ENCODE measurements around the gene LPIN3. TPM values are rescaled to one million over a fixed set of nuclear protein-coding genes. Genes with fewer than 3 reads are reported as not detected.

Gene LPIN3
- total RNA-seq, 4 donors from 2014 or later = 7.4 to 30.5 (median 10.2) TPM

DNA sequence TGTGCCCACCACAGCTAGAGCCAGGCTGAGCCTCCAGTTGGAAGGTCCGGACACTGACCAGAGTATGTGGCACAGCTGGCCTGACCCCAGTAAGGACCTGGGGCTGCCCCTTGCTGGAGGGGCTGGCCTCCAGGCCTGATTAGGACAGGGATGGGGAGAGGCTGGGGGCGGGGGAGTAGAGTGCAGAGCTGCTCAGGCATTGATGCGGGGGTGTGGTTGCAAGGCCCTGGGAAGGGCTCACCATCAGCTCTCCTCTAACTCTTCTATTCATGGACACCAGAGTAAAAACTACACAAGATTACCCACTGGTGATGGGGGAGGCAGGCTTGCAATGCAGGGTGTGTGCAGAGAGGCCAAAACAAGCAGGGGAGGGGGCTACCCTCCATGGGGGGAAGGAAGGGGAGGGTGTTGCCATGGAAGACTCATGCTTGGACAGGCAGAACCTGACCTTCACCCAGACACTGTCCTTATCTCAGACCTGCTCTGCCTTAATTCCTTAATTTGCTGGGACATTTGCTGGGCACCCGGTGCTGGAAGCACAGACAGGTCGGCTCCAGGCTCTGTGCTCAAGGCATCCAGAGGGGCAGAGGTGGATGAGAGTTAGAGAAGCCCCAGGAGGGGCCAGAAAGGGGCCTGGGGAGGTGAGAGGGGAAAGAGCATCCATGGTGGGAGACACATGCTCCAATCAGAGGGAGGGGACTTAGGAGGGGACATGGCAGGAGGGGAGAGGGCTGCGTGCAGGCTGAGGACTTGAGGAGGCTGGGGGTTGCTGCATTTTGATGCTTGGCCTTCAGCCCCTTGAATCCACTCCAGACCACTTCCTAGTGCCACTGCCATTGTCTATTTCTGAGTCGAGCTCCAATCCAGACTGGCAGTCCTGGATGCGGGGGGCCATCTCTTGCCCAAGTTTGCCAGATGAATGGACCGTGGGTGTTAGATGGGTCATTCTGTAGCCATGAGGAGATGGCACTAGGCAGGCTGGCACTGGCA lies 33.6 kb downstream of the LPIN3 start:
- no peaks in the 10 kb centered on the region for H3K9me3 ChIP-seq
- no peak overlapping the region for H3K4me3 ChIP-seq
- H3K27ac ChIP-seq = no peak overlapping the region
- no peaks in the 10 kb centered on the region for H3K27me3 ChIP-seq
- no peaks in the 10 kb centered on the region for H3K36me3 ChIP-seq
- no peaks in the 10 kb centered on the region for H3K4me1 ChIP-seq
- no peak for TF ChIP-seq POLR2A (IDR thresholded peaks at IDR 0.05)
- TF ChIP-seq, protein P1, sequence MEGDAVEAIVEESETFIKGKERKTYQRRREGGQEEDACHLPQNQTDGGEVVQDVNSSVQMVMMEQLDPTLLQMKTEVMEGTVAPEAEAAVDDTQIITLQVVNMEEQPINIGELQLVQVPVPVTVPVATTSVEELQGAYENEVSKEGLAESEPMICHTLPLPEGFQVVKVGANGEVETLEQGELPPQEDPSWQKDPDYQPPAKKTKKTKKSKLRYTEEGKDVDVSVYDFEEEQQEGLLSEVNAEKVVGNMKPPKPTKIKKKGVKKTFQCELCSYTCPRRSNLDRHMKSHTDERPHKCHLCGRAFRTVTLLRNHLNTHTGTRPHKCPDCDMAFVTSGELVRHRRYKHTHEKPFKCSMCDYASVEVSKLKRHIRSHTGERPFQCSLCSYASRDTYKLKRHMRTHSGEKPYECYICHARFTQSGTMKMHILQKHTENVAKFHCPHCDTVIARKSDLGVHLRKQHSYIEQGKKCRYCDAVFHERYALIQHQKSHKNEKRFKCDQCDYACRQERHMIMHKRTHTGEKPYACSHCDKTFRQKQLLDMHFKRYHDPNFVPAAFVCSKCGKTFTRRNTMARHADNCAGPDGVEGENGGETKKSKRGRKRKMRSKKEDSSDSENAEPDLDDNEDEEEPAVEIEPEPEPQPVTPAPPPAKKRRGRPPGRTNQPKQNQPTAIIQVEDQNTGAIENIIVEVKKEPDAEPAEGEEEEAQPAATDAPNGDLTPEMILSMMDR (IDR thresholded peaks at IDR 0.05) = no peak
- DNase-seq = no peak
- intact Hi-C loops (cut with DNase I; ENCODE audit: low total_unique reads) = no loop called here

DNA sequence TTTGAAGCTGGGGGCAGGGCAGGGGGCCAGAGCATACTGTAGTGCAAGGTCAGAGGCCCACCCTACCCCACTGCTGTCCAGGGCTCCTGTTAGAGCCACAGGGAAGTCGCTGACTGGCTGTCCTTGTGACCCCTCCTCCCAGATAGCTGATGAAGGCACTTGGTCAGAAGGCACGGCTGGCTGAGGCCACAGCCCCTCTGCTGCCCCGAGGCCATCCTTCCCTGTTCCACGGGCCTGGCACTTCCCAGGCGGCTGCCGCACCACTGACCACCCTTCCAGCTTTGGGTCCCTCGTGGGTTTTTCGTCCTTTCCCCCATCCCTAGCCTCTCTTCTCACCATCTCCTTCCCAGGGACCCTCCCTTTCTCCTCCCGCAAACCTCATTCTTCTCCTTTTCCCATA lies 35.2 kb downstream of the LPIN3 start:
- intact Hi-C loops (cut with DNase I; ENCODE audit: low total_unique reads) = no loop called here
- H3K4me1 ChIP-seq = no peaks in the 10 kb centered on the region
- H3K9me3 ChIP-seq = no peaks in the 10 kb centered on the region
- H3K36me3 ChIP-seq = no peaks in the 10 kb centered on the region
- TF ChIP-seq, protein P1 (IDR thresholded peaks at IDR 0.05) = no peak
- TF ChIP-seq POLR2A (IDR thresholded peaks at IDR 0.05) = no peak
- no peaks in the 10 kb centered on the region for H3K27me3 ChIP-seq
- H3K27ac ChIP-seq = no peak overlapping the region
- no peak overlapping the region for H3K4me3 ChIP-seq
- no peak for DNase-seq

DNA sequence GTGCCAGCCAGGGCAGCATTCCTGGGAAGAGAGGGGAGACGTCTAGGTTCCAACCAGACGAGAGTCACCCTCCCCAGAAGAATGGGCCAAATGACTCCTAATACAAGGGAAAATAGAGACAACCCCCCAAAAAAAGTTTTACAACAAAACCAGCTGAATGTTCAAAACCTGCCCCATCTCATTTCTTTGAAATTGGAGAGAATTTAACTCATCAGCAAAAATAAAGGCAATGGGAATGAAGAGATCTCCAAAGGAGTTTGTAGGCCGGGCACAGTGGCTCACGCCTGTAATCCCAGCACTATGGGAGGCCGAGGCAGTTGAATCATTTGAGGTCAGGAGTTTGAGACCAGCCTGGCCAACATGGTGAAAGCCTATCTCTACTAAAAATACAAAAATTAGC lies 35.7 kb downstream of the LPIN3 start:
- H3K27ac ChIP-seq = no peak overlapping the region
- no peak overlapping the region for H3K4me3 ChIP-seq
- no peaks in the 10 kb centered on the region for H3K36me3 ChIP-seq
- H3K4me1 ChIP-seq = no peaks in the 10 kb centered on the region
- intact Hi-C loops (cut with DNase I; ENCODE audit: low total_unique reads) = no loop called here
- no peak for TF ChIP-seq POLR2A (IDR thresholded peaks at IDR 0.05)
- TF ChIP-seq, protein P1 (IDR thresholded peaks at IDR 0.05) = no peak
- H3K27me3 ChIP-seq = no peaks in the 10 kb centered on the region
- no peak for DNase-seq
- H3K9me3 ChIP-seq = no peaks in the 10 kb centered on the region

DNA sequence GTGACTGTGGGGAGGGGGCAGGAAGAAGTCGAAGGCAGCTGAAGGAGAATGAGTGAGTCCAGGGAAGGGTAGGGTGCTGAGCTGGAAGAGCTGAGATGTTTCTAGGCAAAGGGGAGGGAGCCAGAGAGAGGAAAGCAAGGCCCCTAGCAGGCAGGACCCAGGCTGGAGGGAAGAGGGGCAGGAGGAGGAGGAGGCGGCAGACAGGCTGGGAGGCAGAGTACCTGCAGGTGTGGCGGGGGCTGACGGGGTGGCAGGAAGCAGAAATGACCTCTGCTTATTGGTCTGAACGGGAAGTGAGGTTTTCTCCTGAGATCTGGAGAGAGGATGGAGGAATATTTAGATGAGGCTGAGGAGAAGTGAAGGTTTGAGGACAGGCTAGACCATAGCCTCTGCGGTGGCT lies 36.7 kb downstream of the LPIN3 start:
- Histone ChIP-seq H3K4me3 (no peak overlapping the region), H3K9me3 (no peaks in the 10 kb centered on the region), H3K4me1 (no peaks in the 10 kb centered on the region), H3K36me3 (no peaks in the 10 kb centered on the region), H3K27ac (no peak overlapping the region), H3K27me3 (no peaks in the 10 kb centered on the region)
- intact Hi-C loops (cut with DNase I; ENCODE audit: low total_unique reads) = no loop called here
- TF ChIP-seq, protein P1 (IDR thresholded peaks at IDR 0.05) = no peak
- TF ChIP-seq POLR2A (IDR thresholded peaks at IDR 0.05) = no peak
- DNase-seq = no peak

DNA sequence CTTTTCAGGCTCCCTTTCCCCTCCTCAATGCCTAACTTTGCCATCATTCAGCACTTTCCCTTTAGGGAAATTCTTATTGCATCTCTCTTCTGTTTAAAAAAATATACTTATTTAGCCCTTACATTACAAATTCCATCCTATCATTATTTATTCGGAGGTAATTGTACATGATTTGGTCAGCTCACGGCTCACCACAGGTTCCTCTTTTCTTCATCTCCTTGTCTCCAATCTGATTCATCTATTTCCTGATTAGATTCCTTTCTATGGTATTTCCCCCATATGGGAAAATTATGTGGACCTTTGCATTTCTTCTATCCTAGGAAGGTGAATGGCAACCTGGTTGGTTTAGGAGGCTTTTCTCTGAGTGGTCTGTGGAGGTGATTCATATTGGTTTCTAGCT lies 38.9 kb downstream of the LPIN3 start:
- Histone ChIP-seq H3K27ac (no peak overlapping the region), H3K36me3 (no peaks in the 10 kb centered on the region), H3K9me3 (no peaks in the 10 kb centered on the region), H3K4me1 (no peaks in the 10 kb centered on the region), H3K4me3 (no peak overlapping the region), H3K27me3 (no peaks in the 10 kb centered on the region)
- TF ChIP-seq, protein P1 (IDR thresholded peaks at IDR 0.05) = no peak
- TF ChIP-seq POLR2A (IDR thresholded peaks at IDR 0.05) = no peak
- intact Hi-C loops (cut with DNase I; ENCODE audit: low total_unique reads) = no loop called here
- DNase-seq = no peak

Data from uterus (tissue), 4 donors.